Activated CD8-positive, alpha-beta memory T cell treated with anti-CD3 and anti-CD28 coated beads for 4 hours (primary cell): ENCODE measurements around the gene GBX1.
A peak's percentile ranks its signal among the peaks of the same experiment; 100 is the strongest.

Source experiments
- DNase-seq, 2 donors: peaks; one replicate each; pipeline ENCODE4 v3.0.0-alpha.2; 2020; ENCODE audit warnings: low read depth in 2 of 2

Gene GBX1

DNA sequence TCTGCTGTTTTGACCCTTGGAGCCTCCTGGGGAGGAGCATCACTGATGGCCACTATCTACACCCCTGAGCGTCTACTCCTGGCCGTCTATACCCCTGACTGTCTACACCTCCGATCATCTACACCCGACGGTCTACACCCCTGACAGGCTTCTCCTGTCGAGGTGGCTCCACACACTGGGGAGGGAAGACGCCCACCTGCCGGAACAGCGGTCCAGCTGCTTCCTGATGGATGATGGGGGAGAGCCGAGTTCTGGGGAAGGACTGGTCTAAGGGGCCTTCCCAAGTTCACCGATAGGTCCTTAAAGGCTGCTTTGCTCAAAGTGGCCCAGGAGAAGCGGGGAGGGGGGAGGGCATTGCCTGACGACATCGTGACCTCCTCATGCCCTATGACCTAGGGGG, 39.4 kb downstream of the GBX1 start:
- DNase-seq = no peak

GRCh38 chr7:151126491-151127137, 40.9 kb downstream of the GBX1 start:
- no peak for DNase-seq

GRCh38 chr7:151125846-151126481, 41.5 kb downstream of the GBX1 start:
- DNase-seq = no peak

DNA sequence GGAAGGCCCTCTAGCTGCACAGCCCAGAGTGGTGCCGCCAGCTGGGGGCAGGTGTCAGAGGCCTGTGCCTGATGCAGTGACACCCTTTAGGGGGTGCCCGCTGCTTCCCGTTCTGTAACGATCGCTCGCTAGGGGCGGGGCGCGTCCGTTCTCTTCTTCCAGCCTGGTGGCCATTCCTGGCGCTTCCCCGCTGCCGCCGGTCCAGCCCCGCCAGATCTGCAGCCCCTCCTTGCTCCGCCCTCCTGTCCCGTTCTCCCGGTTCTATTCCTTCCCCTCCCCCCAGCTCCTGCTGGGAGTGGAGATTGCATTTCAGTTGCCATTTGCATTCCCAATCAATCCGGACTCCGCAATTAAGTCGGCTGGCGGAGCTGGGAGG, 42.0 kb downstream of the GBX1 start:
- DNase-seq = no peak

DNA sequence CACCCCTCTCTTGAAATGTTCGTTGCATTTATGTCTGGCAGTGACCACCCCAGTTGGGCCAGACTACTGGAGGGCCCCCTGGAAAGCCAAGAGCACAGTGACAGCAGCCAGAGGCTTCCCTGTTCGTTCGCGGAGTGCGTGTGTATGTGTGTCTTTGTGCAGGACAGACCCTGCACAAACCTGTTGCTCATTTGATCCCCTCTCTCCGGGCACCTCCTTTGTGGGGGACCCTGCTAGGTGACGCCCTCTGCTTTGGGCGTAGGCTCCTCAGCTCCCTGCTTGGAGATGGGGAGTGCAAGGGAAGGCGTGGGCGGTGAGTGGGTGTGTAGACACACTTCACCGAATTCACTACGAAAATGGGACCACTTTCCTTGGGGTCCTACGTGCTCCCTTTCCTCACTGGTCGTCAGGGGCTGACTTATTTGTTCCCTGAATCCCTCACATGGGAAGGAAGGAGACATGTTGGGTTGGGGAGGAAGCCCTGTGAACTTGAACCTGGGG, 42.5 kb downstream of the GBX1 start:
- DNase-seq = no peak

DNA sequence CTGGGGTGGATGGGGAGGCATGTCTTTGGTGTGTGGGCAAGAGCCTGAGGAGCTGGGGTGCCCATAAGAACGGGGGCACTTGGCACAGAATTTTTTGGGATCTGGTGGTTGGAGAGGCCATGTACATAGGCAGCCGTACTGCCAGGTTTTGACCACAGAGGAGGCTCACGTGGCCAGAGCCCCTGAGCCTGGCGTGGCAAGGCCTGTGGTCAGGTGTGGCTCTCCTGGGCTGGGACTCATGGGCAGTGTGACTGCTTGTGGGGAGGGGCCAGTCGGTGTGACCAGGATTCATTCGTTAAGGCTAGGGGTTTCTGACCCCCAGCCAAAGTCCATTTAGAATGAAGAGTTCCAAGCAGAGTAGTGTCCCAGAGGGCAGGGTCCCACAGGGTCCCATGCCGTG, 43.0 kb downstream of the GBX1 start:
- DNase-seq = no peak

- peak; percentile 57 to 66 for DNase-seq
These were observed 43.6 kb downstream of the GBX1 start for GRCh38 chr7:151123822-151124464.

- no peak for DNase-seq
These were observed 44.2 kb downstream of the GBX1 start for GRCh38 chr7:151123158-151123821.

- DNase-seq = no peak
These were observed 44.7 kb downstream of the GBX1 start for GRCh38 chr7:151122796-151123157.

- DNase-seq = no peak
These were observed 45.2 kb downstream of the GBX1 start for GRCh38 chr7:151122276-151122675.

DNA sequence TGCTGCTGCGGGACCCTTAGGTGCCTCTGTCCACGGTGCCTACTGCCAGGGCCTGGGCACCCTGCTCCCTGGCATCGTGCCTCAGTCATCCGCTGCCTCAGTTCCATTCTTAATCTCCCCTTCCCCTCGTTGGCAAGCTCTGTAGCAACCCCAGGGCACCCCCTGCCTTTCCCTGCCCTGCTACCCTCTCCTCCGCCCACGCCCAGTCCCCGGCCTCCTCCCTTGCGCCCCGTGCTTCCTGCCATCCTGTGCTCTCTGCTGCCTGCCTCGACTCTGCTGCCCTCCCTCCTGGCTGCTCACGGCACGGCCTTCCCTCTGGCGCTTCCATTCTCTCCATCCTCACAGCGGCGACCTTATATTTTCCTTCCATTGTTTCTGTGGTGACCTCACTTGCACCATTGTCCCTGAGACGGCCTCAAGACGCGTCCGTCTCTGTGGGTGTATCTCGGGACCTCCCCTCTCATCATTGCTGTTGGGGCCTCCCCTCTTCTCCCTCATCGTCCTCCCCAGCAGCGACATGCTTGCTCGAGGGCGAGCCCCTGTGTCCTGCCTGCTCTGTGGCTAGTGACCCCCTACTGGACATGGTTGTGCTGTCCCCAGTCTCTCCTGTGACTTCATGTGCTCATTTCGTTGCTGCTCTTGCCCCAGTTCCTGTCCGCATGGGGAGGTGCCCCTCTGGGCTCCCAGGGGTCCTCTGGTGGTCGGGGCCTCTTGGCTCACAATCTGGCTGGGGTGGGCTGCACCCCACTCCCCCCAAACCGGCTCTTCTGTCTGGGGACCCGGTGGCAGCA, 45.9 kb downstream of the GBX1 start:
- no peak for DNase-seq

- DNase-seq = no peak
These were observed 46.6 kb downstream of the GBX1 start for GRCh38 chr7:151120896-151121295.

DNA sequence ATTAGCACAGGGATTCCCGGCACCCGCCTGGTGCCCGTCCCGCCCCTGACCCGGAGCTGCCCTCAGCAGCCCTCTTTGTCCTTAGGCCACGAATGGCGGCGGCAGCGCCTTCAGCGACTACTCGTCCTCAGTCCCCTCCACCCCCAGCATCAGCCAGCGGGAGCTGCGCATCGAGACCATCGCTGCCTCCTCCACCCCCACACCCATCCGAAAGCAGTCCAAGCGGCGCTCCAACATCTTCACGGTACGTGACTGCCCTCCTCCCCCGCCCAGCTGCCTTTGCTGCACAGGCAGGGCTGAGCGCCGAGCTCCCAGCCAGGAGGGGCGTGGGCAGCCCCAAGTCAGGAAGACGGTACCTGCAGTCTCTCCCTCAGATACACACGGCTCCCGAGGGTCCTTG, 47.6 kb downstream of the GBX1 start:
- DNase-seq = no peak

GRCh38 chr7:151119055-151119415, 48.5 kb downstream of the GBX1 start:
- DNase-seq = no peak

GRCh38 chr7:151118108-151119054, 49.1 kb downstream of the GBX1 start:
- no peak for DNase-seq

DNA sequence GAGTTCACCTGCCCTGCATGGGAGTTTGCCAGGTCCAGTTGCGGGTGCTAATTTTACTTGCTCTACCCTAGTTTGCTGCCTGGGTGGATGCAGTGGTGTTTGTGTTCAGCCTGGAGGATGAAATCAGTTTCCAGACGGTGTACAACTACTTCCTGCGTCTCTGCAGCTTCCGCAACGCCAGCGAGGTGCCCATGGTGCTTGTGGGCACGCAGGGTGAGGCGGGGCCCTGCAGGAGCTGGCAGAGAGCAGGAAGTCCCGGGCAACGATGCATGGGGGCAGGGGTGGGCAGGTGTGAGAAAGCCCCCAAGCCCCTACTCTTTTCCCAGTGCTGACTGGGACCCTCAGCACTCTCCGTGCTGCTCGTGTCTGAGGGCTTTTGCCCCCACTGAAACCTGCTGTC, 49.9 kb downstream of the GBX1 start:
- DNase-seq = no peak

- no peak for DNase-seq
These were observed 50.7 kb downstream of the GBX1 start for GRCh38 chr7:151116603-151117440.

- DNase-seq = no peak
These were observed 51.6 kb downstream of the GBX1 start for GRCh38 chr7:151115836-151116418.

DNA sequence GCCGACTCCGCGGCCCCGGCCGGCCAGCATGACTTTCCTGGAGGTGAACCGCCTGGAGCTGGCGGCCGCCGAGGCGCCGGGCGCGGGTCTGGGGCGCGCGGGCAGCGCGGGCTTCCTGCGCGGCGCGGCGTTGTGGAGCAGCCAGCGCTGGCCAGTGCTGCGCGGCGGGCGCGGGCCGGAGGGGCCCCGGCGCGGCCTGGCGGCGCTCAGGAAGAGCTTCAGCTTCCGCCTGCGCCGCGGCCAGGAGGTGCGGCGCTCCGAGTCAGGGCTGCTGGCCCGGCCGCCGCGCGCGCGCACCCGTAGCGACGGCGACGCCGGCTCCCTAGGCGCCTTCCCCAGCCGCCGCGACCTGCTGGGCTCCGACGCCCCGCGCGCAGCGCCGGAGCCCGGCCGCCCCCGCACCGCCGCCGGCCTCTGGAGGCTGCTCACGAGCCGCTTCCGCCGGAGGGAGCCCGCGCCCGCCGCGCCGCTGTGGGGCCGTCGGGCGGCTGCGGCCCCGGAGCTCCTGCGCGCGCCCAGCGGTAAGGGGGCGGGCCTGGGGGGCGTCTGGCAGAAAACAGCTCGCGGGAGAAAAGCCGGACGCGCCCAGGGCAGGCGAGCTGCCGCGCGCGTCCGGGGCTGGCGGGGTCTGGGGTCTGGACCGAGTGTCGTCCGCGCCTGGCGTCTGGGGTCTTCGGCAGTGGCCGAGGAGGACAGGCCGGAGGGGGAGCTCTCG, 52.2 kb downstream of the GBX1 start:
- DNase-seq = no peak
